Type B pancreatic cell (in vitro differentiated cells): ENCODE data around the gene HIVEP3. TPM values are rescaled to one million over a fixed set of nuclear protein-coding genes. Genes with fewer than 3 reads are reported as not detected.

Experiments
- DNase-seq: peaks from one replicate; pipeline ENCODE4 v3.0.0; 2021; ENCODE audit warnings: mixed read lengths; ENCODE audit not compliant: unreplicated experiment; ENCODE audit errors: extremely low spot score
- H3K27ac Mint-ChIP-seq: 2 replicates; pipeline ENCODE4 v1.8.0; 2021; ENCODE audit warnings: mild to moderate bottlenecking, mixed read lengths
- H3K27me3 Mint-ChIP-seq: 2 replicates; pipeline ENCODE4 v1.8.0; 2021; ENCODE audit warnings: mixed read lengths
- H3K36me3 Mint-ChIP-seq: 2 replicates; pipeline ENCODE4 v1.8.0; 2021; ENCODE audit warnings: mixed read lengths
- H3K4me1 Mint-ChIP-seq: one replicate; pipeline ENCODE4 v1.8.0; 2021; ENCODE audit warnings: mixed read lengths; ENCODE audit not compliant: unreplicated experiment
- H3K4me3 Mint-ChIP-seq: 2 replicates; pipeline ENCODE4 v1.8.0; 2021; ENCODE audit warnings: mild to moderate bottlenecking, mixed read lengths
- H3K9me3 Mint-ChIP-seq: 2 replicates; pipeline ENCODE4 v1.8.0; 2021; ENCODE audit warnings: mixed read lengths
- CTCF ChIP-seq: fragments of 200-600 bp; sonication (generic); conservative IDR thresholded peaks from 2 replicates; pipeline ENCODE4 v1.5.0; 2021; ENCODE audit warnings: antibody characterized with exemption, mild to moderate bottlenecking
- total RNA-seq: library from RNA; stranded (reverse); gene quantifications from 2 replicates; pipeline ENCODE4 v1.2.1, GENCODE V29; 2021; ENCODE audit warnings: low replicate concordance

Gene HIVEP3
- total RNA-seq, 1 donor from 2014 or later = 9.2 TPM

- Mint-ChIP-seq H3K27ac (no peak overlapping the region), H3K4me3 (no peak overlapping the region), H3K4me1 (no peaks in the 10 kb centered on the region), H3K36me3 (no peaks in the 10 kb centered on the region), H3K9me3 (no peaks in the 10 kb centered on the region), H3K27me3 (peaks cover 7% of the 10 kb centered on the region)
- no peak for DNase-seq
- no peak for TF ChIP-seq CTCF
These were observed 270.5 kb downstream of the HIVEP3 start for GRCh38 chr1:41648230-41648629.

- no peaks in the 10 kb centered on the region for H3K36me3 Mint-ChIP-seq
- no peak overlapping the region for H3K4me3 Mint-ChIP-seq
- H3K9me3 Mint-ChIP-seq = no peaks in the 10 kb centered on the region
- TF ChIP-seq CTCF = no peak
- H3K4me1 Mint-ChIP-seq = no peaks in the 10 kb centered on the region
- peaks cover 7% of the 10 kb centered on the region for H3K27me3 Mint-ChIP-seq
- no peak overlapping the region for H3K27ac Mint-ChIP-seq
- no peak for DNase-seq
These were observed 271.2 kb downstream of the HIVEP3 start for GRCh38 chr1:41647221-41648135.

- Mint-ChIP-seq H3K4me3 (no peak overlapping the region), H3K27me3 (peaks cover 7% of the 10 kb centered on the region), H3K4me1 (no peaks in the 10 kb centered on the region), H3K36me3 (no peaks in the 10 kb centered on the region), H3K27ac (no peak overlapping the region), H3K9me3 (no peaks in the 10 kb centered on the region)
- no peak for TF ChIP-seq CTCF
- no peak for DNase-seq
These were observed 272.5 kb downstream of the HIVEP3 start for GRCh38 chr1:41646186-41646585.

GRCh38 chr1:41645062-41645461 is 273.7 kb downstream of the HIVEP3 start:
- H3K4me1 Mint-ChIP-seq = no peaks in the 10 kb centered on the region
- no peak for DNase-seq
- no peaks in the 10 kb centered on the region for H3K36me3 Mint-ChIP-seq

More at GRCh38 chr1:41645062-41645461, 273.7 kb downstream of the HIVEP3 start:
- no peak for TF ChIP-seq CTCF
- Mint-ChIP-seq H3K9me3 (no peaks in the 10 kb centered on the region), H3K4me3 (no peak overlapping the region), H3K27me3 (peaks cover 7% of the 10 kb centered on the region), H3K27ac (no peak overlapping the region)
